Stomach (tissue), 9 donors: ENCODE results near the gene INTS1. TPM values are rescaled to one million over a fixed set of nuclear protein-coding genes. Genes with fewer than 3 reads are reported as not detected.

ENCODE experiments used
- DNase-seq, 2 donors: peaks; one replicate each; pipeline versions ENCODE4 v3.0.0 to v3.0.0-alpha.2; 2013 to 2019
- H3K27ac ChIP-seq, 5 donors: fragments of 200-600 bp in 4 of 5; sonication (generic) in 4 of 5; one replicate each; pipeline ENCODE4 v1.5.1; 2013 to 2019; ENCODE audit warnings: mild to moderate bottlenecking in 1 of 5, moderate library complexity in 1 of 5
- H3K27me3 ChIP-seq, 3 donors: fragments of 200-600 bp; sonication (generic); one replicate each; pipeline ENCODE4 v1.5.1; 2017 to 2019; ENCODE audit warnings: mixed run types in 1 of 3
- H3K36me3 ChIP-seq, 4 donors: fragments of 200-600 bp; sonication (generic); 1 replicate in 3 of 4; 2 replicates in 1 of 4; pipeline ENCODE4 v1.5.1; 2016 to 2019
- H3K4me1 ChIP-seq, 4 donors: fragments of 200-600 bp; sonication (generic); one replicate each; pipeline ENCODE4 v1.5.1; 2016 to 2019
- H3K4me3 ChIP-seq, 4 donors: fragments of 200-600 bp; sonication (generic) in 3 of 4; one replicate each; pipeline ENCODE4 v1.5.1; 2016 to 2019; ENCODE audit warnings: mild to moderate bottlenecking in 1 of 4
- H3K9me3 ChIP-seq, 4 donors: fragments of 200-600 bp; sonication (generic); one replicate each; pipeline ENCODE4 v1.5.1; 2016 to 2019
- CTCF ChIP-seq, 7 experiments: fragments of 450-650 bp in 4 of 7; fragments of 200-600 bp in 3 of 7; sonication (generic) in 3 of 7; IDR thresholded peaks; one replicate each; pipeline ENCODE4 v1.5.1; 2016 to 2019; ENCODE audit warnings: antibody characterized with exemption in 7 of 7, control low read depth in 2 of 7, mild to moderate bottlenecking in 1 of 7
- EP300 ChIP-seq: sonication (generic); formaldehyde crosslinking; IDR thresholded peaks from one replicate; pipeline ENCODE4 v1.6.1; 2017; ENCODE audit warnings: antibody characterized with exemption
- POLR2A ChIP-seq, 4 donors: fragments of 450-650 bp; IDR thresholded peaks; one replicate each; pipeline ENCODE4 v1.6.1; 2016; ENCODE audit warnings: antibody characterized with exemption in 4 of 4, control low read depth in 2 of 4, mild to moderate bottlenecking in 1 of 4, moderate library complexity in 1 of 4
- POLR2AphosphoS5 ChIP-seq, 3 donors: sonication (generic); formaldehyde crosslinking; IDR thresholded peaks; one replicate each; pipeline ENCODE4 v1.6.1; 2016; ENCODE audit warnings: antibody characterized with exemption in 3 of 3
- WGBS, 5 donors: extraction: QIAGEN DNeasy Blood & Tissue Kit in 3 of 5; methylation state at CpG; one replicate each; pipeline versions ENCODE4 v1.1.5 to v1.1.7; 2013 to 2018; 5-methylcytosine and 5-hydroxymethylcytosine counted together
- intact Hi-C: fragments of 100-400 bp; cut with DNase I; formaldehyde crosslinking; loops from one replicate; pipeline ENCODE4 v1.15.1; 2023; ENCODE audit warnings: low total_unique reads
- polyA plus RNA-seq, 3 donors: library from polyadenylated mRNA; stranded (reverse); fragments of 200-250 nt; gene quantifications; one replicate each; pipeline ENCODE4 v1.2.3, GENCODE V29; 2013
- total RNA-seq, 5 donors: library from RNA; depleted of rRNA; stranded (reverse); fragments of >200 nt; gene quantifications; one replicate each; pipeline versions ENCODE4 v1.1.0 to v1.2.3, GENCODE V29; 2014 to 2016
- donor health status: healthy with polysubstance abuse.
- donor health status: Bipolar disorder and iron deficiency.
- donor health status: healthy.

The INTS1 gene
- total and polyA plus RNA-seq, 8 donors, result 24.4 to 724 (median 56.2) TPM

- Histone ChIP-seq H3K27ac (no peak overlapping the region), H3K4me1 (peaks cover 5 to 29% (median 24%) of the 10 kb centered on the region in 4 donors), H3K4me3 (no peak overlapping the region), H3K36me3 (peaks cover 0 to 33% (median 23%) of the 10 kb centered on the region in 4 donors), H3K9me3 (no peaks in the 10 kb centered on the region), H3K27me3 (peaks cover 0 to 8% (median 0%) of the 10 kb centered on the region in 3 donors)
- WGBS, 5 donors, result 80 to 87% (median 86%) methylated on average over 7 of the region's 7 CpGs
- TF ChIP-seq EP300 (no peak), POLR2A (IDR thresholded peaks at IDR 0.05) (no peak)
- intact Hi-C loops, result no loop called here
- no peak for DNase-seq
These were observed 48.0 kb upstream of the INTS1 start for GRCh38 chr7:1552200-1552599.

GRCh38 chr7:1550846-1551155 is 46.6 kb upstream of the INTS1 start:
- Histone ChIP-seq H3K9me3 (no peaks in the 10 kb centered on the region), H3K27me3 (peaks cover 0 to 1% (median 0%) of the 10 kb centered on the region in 3 donors), H3K27ac (no peak overlapping the region), H3K4me1 (peaks cover 4 to 26% (median 23%) of the 10 kb centered on the region in 4 donors), H3K4me3 (no peak overlapping the region), H3K36me3 (peaks cover 0 to 42% (median 23%) of the 10 kb centered on the region in 4 donors)
- intact Hi-C loops, result no loop called here
- TF ChIP-seq CTCF (IDR thresholded peaks at IDR 0.05) (no peak), EP300 (no peak), POLR2A (IDR thresholded peaks at IDR 0.05) (no peak), POLR2AphosphoS5 (IDR thresholded peaks at IDR 0.05) (no peak)
- no peak for DNase-seq
- 86 to 96% (median 95%) methylated on average over 14 to 17 of the region's 17 CpGs for WGBS, 5 donors

GRCh38 chr7:1550005-1550845 is 46.0 kb upstream of the INTS1 start:
- TF ChIP-seq POLR2AphosphoS5 (IDR thresholded peaks at IDR 0.05) (no peak), EP300 (no peak), CTCF (IDR thresholded peaks at IDR 0.05) (no peak), POLR2A (IDR thresholded peaks at IDR 0.05) (no peak)
- H3K27me3 ChIP-seq, result no peaks in the 10 kb centered on the region
- H3K4me3 ChIP-seq, result no peak overlapping the region
- H3K36me3 ChIP-seq, result peaks cover 0 to 42% (median 23%) of the 10 kb centered on the region in 4 donors
- H3K4me1 ChIP-seq, result peaks cover 4 to 26% (median 22%) of the 10 kb centered on the region in 4 donors
- intact Hi-C loops, result no loop called here
- DNase-seq, result no peak
- 88 to 94% (median 90%) methylated on average over 25 to 42 of the region's 42 CpGs for WGBS, 5 donors
- no peak overlapping the region for H3K27ac ChIP-seq
- H3K9me3 ChIP-seq, result no peaks in the 10 kb centered on the region

GRCh38 chr7:1549357-1550004 is 45.3 kb upstream of the INTS1 start:
- peaks cover 0 to 46% (median 29%) of the 10 kb centered on the region in 4 donors for H3K36me3 ChIP-seq
- no peaks in the 10 kb centered on the region for H3K9me3 ChIP-seq
- intact Hi-C loops, result no loop called here
- no peaks in the 10 kb centered on the region for H3K27me3 ChIP-seq
- H3K4me3 ChIP-seq, result no peak overlapping the region
- WGBS, 5 donors, result 82 to 91% (median 89%) methylated on average over 10 to 27 of the region's 27 CpGs
- H3K27ac ChIP-seq, result no peak overlapping the region
- peaks cover 4 to 23% (median 15%) of the 10 kb centered on the region in 4 donors for H3K4me1 ChIP-seq
- no peak for TF ChIP-seq EP300
- no peak for DNase-seq

GRCh38 chr7:1548944-1549343 is 44.8 kb upstream of the INTS1 start:
- DNase-seq, result no peak
- H3K27me3 ChIP-seq, result no peaks in the 10 kb centered on the region
- TF ChIP-seq POLR2A (IDR thresholded peaks at IDR 0.05), result no peak
- TF ChIP-seq POLR2AphosphoS5 (IDR thresholded peaks at IDR 0.05), result no peak
- TF ChIP-seq EP300, result no peak
- no peak for TF ChIP-seq CTCF (IDR thresholded peaks at IDR 0.05)
- no peaks in the 10 kb centered on the region for H3K9me3 ChIP-seq
- peaks cover 4 to 20% (median 15%) of the 10 kb centered on the region in 4 donors for H3K4me1 ChIP-seq
- WGBS, 5 donors, result 80 to 89% (median 85%) methylated on average over 6 to 14 of the region's 14 CpGs
- peaks cover 0 to 52% (median 35%) of the 10 kb centered on the region in 4 donors for H3K36me3 ChIP-seq
- intact Hi-C loops, result no loop called here
- H3K27ac ChIP-seq, result no peak overlapping the region
- H3K4me3 ChIP-seq, result no peak overlapping the region
